GM12878 (cell line): ENCODE measurements around the gene ZBED2. TPM values are rescaled to one million over a fixed set of nuclear protein-coding genes. Genes with fewer than 3 reads are reported as not detected.

ENCODE experiments used
- ATAC-seq: fragments of 200-7000 bp; cut with Tn5 transposase; 3 replicates; pipeline ENCODE4 v1.9.1; 2020; ENCODE audit warnings: mild to moderate bottlenecking, moderate library complexity
- BruUV-seq: library from RNA; stranded (reverse); fragments of 400-500 nt; replicated peaks from 2 replicates; lab custom pipeline; 2021; lab: Mats Ljungman, UMichigan
- CTCF ChIA-PET: fragments of 300-600 bp; sonication (Branson Sonifier 250); formaldehyde crosslinking; extraction: SDS; loops from one replicate; lab custom pipeline; 2021; ENCODE audit warnings: inconsistent platforms; lab: Yijun Ruan, JAX
- POLR2A ChIA-PET: fragments of 350-600 bp; formaldehyde crosslinking; extraction: SDS; loops from one replicate; lab custom pipeline; 2021; ENCODE audit warnings: inconsistent platforms; lab: Charles Lee
- RAD21 ChIA-PET: fragments of 300-600 bp; sonication (Branson Sonifier 250); formaldehyde crosslinking; loops from one replicate; lab custom pipeline; 2023; ENCODE audit warnings: antibody characterized with exemption; ENCODE audit not compliant: unreplicated experiment; lab: Charles Lee
- SMC1A ChIA-PET: fragments of 300-600 bp; sonication (Branson Sonifier 250); formaldehyde crosslinking; loops from one replicate; lab custom pipeline; 2023; ENCODE audit not compliant: unreplicated experiment, uncharacterized antibody; lab: Charles Lee
- DNase-seq: peaks from one replicate; pipeline ENCODE4 v3.0.0-alpha.2; 2011; ENCODE audit warnings: low read depth, low spot score
- FAIRE-seq: peaks from 3 replicates; lab custom pipeline; 2011; peaks lifted over from hg19 to GRCh38; lab: Jason Lieb, UNC
- H2AFZ ChIP-seq: 2 replicates; pipeline ENCODE4 v1.6.0; 2011; ENCODE audit warnings: low read depth, low read length, control low read depth; ENCODE audit not compliant: control insufficient read depth
- H3K27ac ChIP-seq: 2 replicates; pipeline ENCODE4 v1.5.1; 2011; ENCODE audit warnings: control low read depth; ENCODE audit not compliant: control insufficient read depth, insufficient read depth
- H3K27me3 ChIP-seq, 2 experiments: replicated peaks in 1 of 2; 2 replicates each; pipeline versions ENCODE4 v1.6.0 to v1.6.1; 2011; ENCODE audit warnings: low read length in 1 of 2; ENCODE audit not compliant: control insufficient read depth in 2 of 2, insufficient read depth in 2 of 2
- H3K36me3 ChIP-seq, 2 experiments: 2 replicates each; pipeline ENCODE4 v1.5.1; 2011; ENCODE audit warnings: low read length in 1 of 2; ENCODE audit not compliant: control insufficient read depth in 2 of 2, insufficient read depth in 2 of 2
- H3K4me1 ChIP-seq: 2 replicates; pipeline ENCODE4 v1.6.1; 2011; ENCODE audit warnings: mild to moderate bottlenecking, low read length, moderate library complexity, mixed read lengths; ENCODE audit not compliant: control insufficient read depth, insufficient read depth
- H3K4me2 ChIP-seq: 2 replicates; pipeline ENCODE4 v1.6.0; 2011; ENCODE audit warnings: control low read depth; ENCODE audit not compliant: control insufficient read depth, insufficient read depth
- H3K4me3 ChIP-seq: fragments of 200-600 bp; sonication (generic); 2 replicates; pipeline ENCODE4 v1.5.1; 2016
- H3K79me2 ChIP-seq: 2 replicates; pipeline ENCODE4 v1.6.0; 2011; ENCODE audit warnings: low read length; ENCODE audit not compliant: control insufficient read depth, insufficient read depth
- H3K9ac ChIP-seq: 2 replicates; pipeline ENCODE4 v1.8.0; 2011; ENCODE audit warnings: low read length, control low read depth, mixed read lengths; ENCODE audit not compliant: control insufficient read depth, insufficient read depth
- H3K9me3 ChIP-seq: replicated peaks from 3 replicates; pipeline ENCODE4 v1.5.1; 2011; ENCODE audit warnings: mild to moderate bottlenecking, low read length; ENCODE audit not compliant: control insufficient read depth, insufficient read depth
- H4K20me1 ChIP-seq: 2 replicates; pipeline ENCODE4 v1.6.0; 2011; ENCODE audit not compliant: control insufficient read depth, insufficient read depth
- CHD2 ChIP-seq: IDR thresholded peaks from 2 replicates; pipeline ENCODE4 v1.6.1; 2011; ENCODE audit warnings: low read depth, low read length, improper control_type of control experiment, borderline replicate concordance
- ESRRA ChIP-seq: IDR thresholded peaks from 2 replicates; pipeline ENCODE4 v1.6.1; 2012; ENCODE audit warnings: mild to moderate bottlenecking, low read length, improper control_type of control experiment
- HDGF ChIP-seq: fragments of 450-650 bp; IDR thresholded peaks from 2 replicates; pipeline ENCODE4 v1.6.1; 2016; ENCODE audit warnings: antibody characterized with exemption
- IRF4 ChIP-seq: IDR thresholded peaks from 2 replicates; pipeline ENCODE4 v1.6.1; 2011; ENCODE audit warnings: low read depth, low read length
- MEF2A ChIP-seq: IDR thresholded peaks from 2 replicates; pipeline ENCODE4 v1.6.1; 2011; ENCODE audit warnings: low read depth, mild to moderate bottlenecking, low read length, moderate library complexity; ENCODE audit not compliant: insufficient read depth
- NR2F1 ChIP-seq: fragments of 450-650 bp; conservative IDR thresholded peaks from 2 replicates; pipeline ENCODE4 v1.6.1; 2017; ENCODE audit warnings: mild to moderate bottlenecking
- POLR2AphosphoS5 ChIP-seq: IDR thresholded peaks from 2 replicates; pipeline ENCODE4 v1.6.1; 2011; ENCODE audit warnings: mild to moderate bottlenecking, low read length, inconsistent platforms
- RBBP5 ChIP-seq: fragments of 200-600 bp; sonication (generic); conservative IDR thresholded peaks from 2 replicates; pipeline ENCODE4 v1.6.1; 2016
- SMAD5 ChIP-seq: IDR thresholded peaks from 2 replicates; pipeline ENCODE4 v1.6.1; 2016; ENCODE audit warnings: antibody characterized with exemption, low read depth
- WGBS: methylation state at CpG from one replicate; pipeline ENCODE4 v1.1.6; 2016; ENCODE audit warnings: low lambda C conversion rate; ENCODE audit not compliant: insufficient replicate concordance, insufficient coverage; ENCODE audit errors: missing lambda C conversion rate; 5-methylcytosine and 5-hydroxymethylcytosine counted together
- in situ Hi-C: fragments of 300-500 bp; cut with MboI; formaldehyde crosslinking; loops from 9 replicates; pipeline ENCODE4 v1.14.3; 2018; ENCODE audit warnings: mixed read lengths
- intact Hi-C: fragments of 100-400 bp; cut with micrococcal nuclease; formaldehyde crosslinking; loops from one replicate; pipeline ENCODE4 v1.14.2; 2022; ENCODE audit not compliant: unreplicated experiment
- polyA plus RNA-seq, 11 experiments: library from polyadenylated mRNA; depleted of rRNA in 4 of 11; unstranded in 6 of 11; stranded (reverse) in 5 of 11; fragments of >200 nt; fragmentation: Nextera tagmentation in 4 of 11; fragmentation: Illumina TruSeq in 1 of 11; extraction: Ambion mirVana in 4 of 11; extraction: Trizol in 1 of 11; gene quantifications; 1 replicate in 1 of 11; 2 replicates in 10 of 11; pipeline versions ENCODE4 v1.2.1 to v1.2.3, GENCODE V29; 2011 to 2016; ENCODE audit warnings: inconsistent platforms in 2 of 11, missing spikeins in 2 of 11, low read depth in 1 of 11
- total RNA-seq, 4 experiments: library from RNA; depleted of rRNA in 3 of 4; stranded (reverse); fragments of >200 nt in 3 of 4; fragmentation: Illumina TruSeq in 1 of 4; extraction: Trizol in 1 of 4; gene quantifications; 2 replicates each; pipeline versions ENCODE4 v1.2.1 to v1.2.3, GENCODE V29; 2013 to 2021

ZBED2 gene
- total and polyA plus RNA-seq, 10 of the 15 experiments (the other 5 are each of a cell fraction or from before 2014, with no cell fraction given) = 0.02 to 0.24 (median 0.08) TPM; not detected in 3

- Histone ChIP-seq H3K4me1 (no peaks in the 10 kb centered on the region), H3K4me2 (no peak overlapping the region), H3K4me3 (no peak overlapping the region), H3K9ac (no peak overlapping the region), H4K20me1 (no peaks in the 10 kb centered on the region), H3K27ac (no peak overlapping the region), H3K27me3 (no peaks in the 10 kb centered on the region; a peak in 1 of 4 replicates), H3K79me2 (no peaks in the 10 kb centered on the region), H2AFZ (no peak overlapping the region), H3K9me3 (no peaks in the 10 kb centered on the region), H3K36me3 (no peaks in the 10 kb centered on the region)
- POLR2A ChIA-PET = no interaction called here
- in situ Hi-C loops (loop anchor here (10.0 kb wide), 1 partner anchor 404 kb away; the partner anchor contains the start of gene ABHD10), intact Hi-C loops (no loop called here)
- SMC1A ChIA-PET = no interaction called here
- TF ChIP-seq CHD2 (no peak), NR2F1 (no peak), POLR2AphosphoS5 (no peak)
- RAD21 ChIA-PET = no interaction called here
- no peak for DNase-seq
- no TSS peak for BruUV-seq
- FAIRE-seq = no peak
- ATAC-seq = no peak
- WGBS = 80% methylated on average over 1 of the region's 1 CpG
- CTCF ChIA-PET = no interaction called here
These were observed 23.9 kb downstream of the ZBED2 start for GRCh38 chr3:111571282-111571681.

DNA sequence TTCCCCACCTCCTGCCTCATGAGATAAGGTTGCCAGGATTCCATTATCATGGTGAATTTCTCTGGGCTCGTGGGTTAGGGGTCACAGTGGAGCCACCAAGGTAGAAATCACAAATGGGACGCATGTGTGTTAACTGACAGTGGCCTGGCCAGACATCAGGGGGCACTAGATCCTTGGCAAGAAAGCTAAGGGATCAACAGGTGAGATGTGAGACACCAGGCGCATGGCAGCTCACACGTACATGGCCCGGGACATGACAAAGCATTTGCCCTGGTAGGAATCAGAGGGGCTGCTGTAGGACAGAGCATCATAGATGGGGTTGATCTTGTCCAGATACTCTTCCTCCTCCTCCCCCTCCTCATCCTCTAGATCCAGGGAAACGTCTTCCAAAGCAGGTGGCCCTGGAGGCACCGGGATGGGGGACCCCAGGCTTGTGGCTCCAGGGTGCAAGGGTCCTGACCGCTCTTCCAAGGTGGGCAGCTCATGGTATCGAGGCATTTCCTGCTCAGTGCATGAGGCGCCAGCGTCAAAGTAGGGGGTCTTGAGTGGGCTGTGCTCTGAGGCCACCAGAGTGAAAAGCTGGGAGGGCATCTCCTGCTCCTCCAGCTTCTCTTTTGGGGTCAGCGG, 24.6 kb downstream of the ZBED2 start:
- no peak for ATAC-seq
- no peak for DNase-seq
- ChIA-PET POLR2A (no interaction called here), CTCF (no interaction called here), SMC1A (no interaction called here), RAD21 (no interaction called here)
- Histone ChIP-seq H3K9ac (no peak overlapping the region), H3K4me3 (no peak overlapping the region), H3K27ac (no peak overlapping the region), H3K27me3 (no peaks in the 10 kb centered on the region; a peak in 1 of 4 replicates), H3K4me2 (no peak overlapping the region), H4K20me1 (no peaks in the 10 kb centered on the region), H2AFZ (no peak overlapping the region), H3K79me2 (no peaks in the 10 kb centered on the region), H3K4me1 (no peaks in the 10 kb centered on the region), H3K36me3 (no peaks in the 10 kb centered on the region), H3K9me3 (no peaks in the 10 kb centered on the region)
- FAIRE-seq = no peak
- no peak for TF ChIP-seq ESRRA
- no peak for TF ChIP-seq RBBP5
- no peak for TF ChIP-seq IRF4
- no peak for TF ChIP-seq MEF2A
- no peak for TF ChIP-seq HDGF
- no peak for TF ChIP-seq SMAD5
- in situ Hi-C loops = loop anchor here (10.0 kb wide), 1 partner anchor 404 kb away; the partner anchor contains the start of gene ABHD10
- BruUV-seq = no TSS peak
- 50% methylated on average over 12 of the region's 12 CpGs for WGBS
- intact Hi-C loops = no loop called here
